ENCODE results near the gene ARHGEF35.
A peak's percentile ranks its signal among the peaks of the same experiment; 100 is the strongest.
"Not testable (repeated sequence)": the region's sequence is repeated elsewhere in the genome, so short reads cannot be mapped to it uniquely, and the experiment has no call there.

ARHGEF35 gene

DNA sequence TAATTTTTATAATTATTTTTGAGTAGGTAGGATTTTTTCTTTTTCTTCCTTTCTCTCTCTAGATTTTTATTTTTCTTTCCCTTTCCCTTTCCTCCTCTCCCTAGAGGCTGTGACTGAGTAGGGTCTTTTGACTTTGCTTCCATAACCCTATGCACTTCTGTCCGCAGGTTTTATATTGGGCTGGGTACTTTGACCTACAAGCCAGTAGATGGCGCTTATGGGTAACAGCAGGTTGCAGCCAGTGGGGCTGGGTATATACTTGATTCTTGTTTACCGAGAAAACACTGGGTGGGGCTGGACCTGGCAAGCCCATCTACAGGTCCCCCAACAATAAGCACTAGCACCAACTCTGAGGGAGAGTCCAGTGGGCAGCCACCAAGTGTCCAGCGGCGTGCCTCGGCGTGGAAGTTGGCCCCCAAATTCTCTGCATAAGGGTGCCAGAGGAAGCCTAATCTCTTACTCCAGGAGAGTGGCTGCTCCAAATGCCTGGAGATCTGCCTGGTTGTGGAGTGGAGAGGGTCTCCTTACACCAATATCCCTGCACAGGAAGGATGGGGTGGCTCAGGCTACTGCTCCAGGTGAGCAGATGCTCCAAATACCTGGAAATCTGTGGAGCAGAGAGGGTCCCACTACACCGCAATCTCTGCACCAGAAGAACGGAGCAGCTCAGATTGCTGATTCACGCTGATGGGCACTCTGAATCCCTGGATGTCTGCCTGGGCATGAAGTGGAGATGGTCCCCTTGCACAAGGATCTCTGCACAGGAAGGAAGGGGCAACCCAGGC is 17.1 kb downstream of the ARHGEF35 start:
- DNase-seq = peak; percentile 1

DNA sequence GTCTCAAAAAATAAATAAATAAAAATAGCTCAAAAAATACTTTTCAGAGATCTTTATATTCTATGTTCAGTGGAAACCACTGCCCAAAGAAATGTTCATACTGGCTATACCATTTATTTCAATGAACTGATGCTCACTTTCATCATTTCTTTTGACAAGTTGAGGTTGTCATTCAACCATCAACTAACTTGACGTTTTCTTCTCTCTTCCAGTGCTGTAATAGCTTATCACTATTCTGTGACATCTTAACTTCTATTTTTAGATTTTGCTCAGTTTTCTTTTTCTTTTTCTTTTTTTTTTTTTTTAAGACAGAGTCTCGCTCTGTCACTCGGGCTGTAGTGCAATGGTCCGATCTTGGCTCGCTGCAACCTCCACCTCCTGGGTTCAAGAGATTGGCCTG is 21.0 kb downstream of the ARHGEF35 start:
- DNase-seq = no peak

GRCh38 chr7:144171594-144172350 is 23.9 kb downstream of the ARHGEF35 start:
- not testable (repeated sequence) for DNase-seq

GRCh38 chr7:144164784-144165183 is 30.8 kb downstream of the ARHGEF35 start:
- DNase-seq = no peak

DNA sequence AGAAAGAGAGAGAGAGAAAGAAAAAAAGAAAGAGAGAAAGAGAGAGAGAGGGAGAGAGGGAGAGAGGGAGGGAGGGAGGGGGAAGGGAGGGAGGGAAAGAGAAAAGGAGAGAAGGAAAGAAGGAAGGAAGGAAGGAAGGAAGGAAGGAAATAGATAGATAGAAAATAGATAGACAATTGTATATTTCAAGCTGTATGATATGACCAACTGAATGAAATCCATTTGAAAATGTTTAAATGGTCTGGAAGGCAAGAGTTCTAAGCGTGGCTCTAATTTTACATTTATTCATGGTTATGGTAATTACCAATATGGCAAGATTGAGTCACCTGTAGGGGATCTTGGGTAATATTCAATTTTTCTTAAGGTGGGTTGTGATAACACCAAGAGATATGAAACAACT is 36.8 kb downstream of the ARHGEF35 start:
- DNase-seq = no peak

DNA sequence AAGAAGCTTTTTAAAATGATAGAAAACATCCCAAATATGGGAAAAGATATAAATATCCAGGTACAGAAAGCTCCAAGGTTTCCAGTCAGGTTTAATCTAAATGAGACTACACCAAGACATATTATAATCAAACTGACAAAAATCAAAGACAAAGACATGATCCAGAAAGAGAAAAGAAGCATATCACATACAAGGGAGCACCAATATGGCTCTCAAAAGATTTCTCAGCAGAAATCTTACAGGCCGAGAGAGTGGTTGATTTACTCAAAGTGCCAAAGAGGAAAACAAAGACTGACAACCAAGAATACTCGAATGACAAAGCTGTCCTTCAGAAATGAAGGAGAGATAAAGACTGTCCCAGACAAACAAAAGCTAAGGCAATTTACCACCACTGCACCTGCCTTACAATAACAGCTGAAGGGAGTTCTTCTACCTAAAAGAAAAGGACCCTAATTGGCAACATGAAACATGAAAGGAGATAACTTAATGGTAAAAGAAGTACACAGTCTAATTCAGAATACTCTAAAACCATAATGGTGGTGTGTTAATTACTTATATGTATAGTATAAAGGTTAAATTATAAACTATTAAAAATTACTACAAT is 47.3 kb downstream of the ARHGEF35 start:
- DNase-seq = no peak

DNA sequence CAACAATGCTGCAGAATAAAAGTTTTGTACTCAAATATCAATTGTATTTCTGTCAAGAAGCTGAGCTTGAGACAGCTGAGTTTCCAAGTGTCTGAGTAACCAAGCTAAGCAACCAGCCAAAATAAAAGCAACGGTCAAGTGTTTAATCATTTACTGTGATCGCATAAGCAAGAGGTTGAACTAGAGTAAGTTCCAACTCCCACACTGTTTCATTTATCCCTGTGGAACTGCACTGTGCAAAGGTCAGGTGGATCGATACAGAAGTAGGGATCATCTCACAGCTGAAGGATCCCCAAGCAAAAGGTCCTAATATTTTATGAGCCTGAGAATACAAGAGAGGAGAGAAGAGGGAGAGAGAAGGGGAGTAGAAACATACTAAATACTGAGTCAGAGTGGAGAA is 51.2 kb downstream of the ARHGEF35 start:
- no peak for DNase-seq

- DNase-seq = no peak
Observed at GRCh38 chr7:144142187-144142586, 53.4 kb downstream of the ARHGEF35 start.

DNA sequence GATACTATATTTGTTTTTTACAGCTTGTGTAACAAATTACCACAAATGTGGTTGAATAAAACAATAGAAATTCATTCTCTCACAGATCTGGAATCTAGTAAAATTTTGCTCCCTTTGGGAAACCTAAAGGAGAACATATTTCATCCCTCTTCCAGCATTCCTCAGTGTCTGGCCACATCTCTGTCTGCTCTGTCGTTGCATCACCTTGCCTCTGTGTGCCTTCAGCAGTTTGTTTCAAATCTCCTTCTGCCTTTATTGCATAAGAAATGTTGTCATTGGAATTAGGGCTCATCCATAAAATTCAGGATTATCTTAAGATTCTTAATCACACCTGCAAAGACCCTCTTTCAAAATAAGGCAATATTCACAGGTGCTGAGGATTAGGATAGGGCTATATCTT is 58.1 kb downstream of the ARHGEF35 start:
- DNase-seq = no peak

Measured in stimulated activated naive CD4-positive, alpha-beta T cell treated with Interleukin-2 at 50 U/mL for 16 hours (primary cell).